GM19397 (cell line): ENCODE measurements around the gene GPC6.

Experiments used
- ATAC-seq: cut with Tn5 transposase; IDR thresholded peaks from one replicate; pipeline ENCODE4 v1.9.1; 2021; ENCODE audit warnings: mild to moderate bottlenecking, moderate library complexity; ENCODE audit not compliant: unreplicated experiment

GPC6 gene

GRCh38 chr13:93881411-93881810, 654.8 kb downstream of the GPC6 start:
- ATAC-seq: no peak

GRCh38 chr13:93882086-93882651, 655.6 kb downstream of the GPC6 start:
- ATAC-seq: no peak

GRCh38 chr13:93889430-93889951, 662.9 kb downstream of the GPC6 start:
- no peak for ATAC-seq

GRCh38 chr13:93899981-93900380, 673.4 kb downstream of the GPC6 start:
- ATAC-seq: no peak

GRCh38 chr13:93900731-93901130, 674.1 kb downstream of the GPC6 start:
- ATAC-seq: no peak

GRCh38 chr13:93903909-93904308, 677.3 kb downstream of the GPC6 start:
- ATAC-seq: no peak

GRCh38 chr13:93915269-93915809, 688.7 kb downstream of the GPC6 start:
- ATAC-seq: no peak

GRCh38 chr13:93922063-93922855, 695.7 kb downstream of the GPC6 start:
- no peak for ATAC-seq

GRCh38 chr13:93925990-93926389, 699.4 kb downstream of the GPC6 start:
- ATAC-seq: no peak

GRCh38 chr13:93926425-93926824, 699.8 kb downstream of the GPC6 start:
- no peak for ATAC-seq

GRCh38 chr13:93927431-93927830, 700.8 kb downstream of the GPC6 start:
- no peak for ATAC-seq

GRCh38 chr13:93932901-93933300, 706.3 kb downstream of the GPC6 start:
- ATAC-seq: no peak

- no peak for ATAC-seq
Measured at GRCh38 chr13:93936901-93937300, 710.3 kb downstream of the GPC6 start.

GRCh38 chr13:93941444-93941843, 714.8 kb downstream of the GPC6 start:
- no peak for ATAC-seq

GRCh38 chr13:93942016-93942415, 715.4 kb downstream of the GPC6 start:
- ATAC-seq: no peak

- no peak for ATAC-seq
Measured at GRCh38 chr13:93945621-93946020, 719.0 kb downstream of the GPC6 start.

- no peak for ATAC-seq
Measured at GRCh38 chr13:93946994-93947393, 720.4 kb downstream of the GPC6 start.

GRCh38 chr13:93947651-93948050, 721.0 kb downstream of the GPC6 start:
- no peak for ATAC-seq

GRCh38 chr13:93948162-93948922, 721.7 kb downstream of the GPC6 start:
- no peak for ATAC-seq

- no peak for ATAC-seq
Measured at GRCh38 chr13:93951108-93951507, 724.5 kb downstream of the GPC6 start.

GRCh38 chr13:93951951-93952350, 725.3 kb downstream of the GPC6 start:
- no peak for ATAC-seq
